Mesothelial cell of epicardium (in vitro differentiated cells): ENCODE data around the gene RPL23. TPM values are rescaled to one million over a fixed set of nuclear protein-coding genes. Genes with fewer than 3 reads are reported as not detected.
"Not testable (repeated sequence)": the region's sequence is repeated elsewhere in the genome, so short reads cannot be mapped to it uniquely, and the experiment has no call there.

Experiments used
- DNase-seq, 2 experiments: peaks; one replicate each; pipeline ENCODE4 v3.0.0; 2021; ENCODE audit warnings: low spot score in 2 of 2; ENCODE audit not compliant: unreplicated experiment in 2 of 2
- H3K27ac Mint-ChIP-seq: 2 replicates; pipeline ENCODE4 v1.8.0; 2021; ENCODE audit warnings: mixed read lengths
- H3K27me3 Mint-ChIP-seq: 2 replicates; pipeline ENCODE4 v1.8.0; 2021; ENCODE audit warnings: low read depth, mixed read lengths
- H3K36me3 Mint-ChIP-seq: 2 replicates; pipeline ENCODE4 v1.8.0; 2021; ENCODE audit warnings: mixed read lengths
- H3K4me1 Mint-ChIP-seq: 2 replicates; pipeline ENCODE4 v1.8.0; 2021; ENCODE audit warnings: mixed read lengths
- H3K4me3 Mint-ChIP-seq: 2 replicates; pipeline ENCODE4 v1.8.0; 2021; ENCODE audit warnings: mild to moderate bottlenecking, moderate library complexity, mixed read lengths
- H3K9me3 Mint-ChIP-seq: 2 replicates; pipeline ENCODE4 v1.8.0; 2021; ENCODE audit warnings: mixed read lengths
- CTCF ChIP-seq: fragments of 200-600 bp; sonication (generic); IDR thresholded peaks from one replicate; pipeline ENCODE4 v1.5.0; 2021; ENCODE audit warnings: antibody characterized with exemption; ENCODE audit not compliant: unreplicated experiment
- total RNA-seq: library from RNA; stranded (reverse); gene quantifications from 3 replicates; pipeline ENCODE4 v1.2.1, GENCODE V29; 2021

Gene RPL23
- total RNA-seq, 1 donor from 2014 or later: 1,597 TPM

GRCh38 chr17:38867968-38868816 is 14.7 kb upstream of the RPL23 start:
- peaks cover 30% of the 10 kb centered on the region for H3K4me1 Mint-ChIP-seq

GRCh38 chr17:38867179-38867967 is 13.9 kb upstream of the RPL23 start:
- H3K27me3 Mint-ChIP-seq: no peaks in the 10 kb centered on the region
- H3K36me3 Mint-ChIP-seq: no peaks in the 10 kb centered on the region
- peak overlapping the region; percentile 100 for H3K4me3 Mint-ChIP-seq
- H3K27ac Mint-ChIP-seq: peak overlapping the region; percentile 99
- no peaks in the 10 kb centered on the region for H3K9me3 Mint-ChIP-seq
- peaks cover 22% of the 10 kb centered on the region for H3K4me1 Mint-ChIP-seq
- peak; percentile 58 for TF ChIP-seq CTCF
- peak in 1 of 2 experiments; percentile 75 for DNase-seq

More at GRCh38 chr17:38867968-38868816, 14.7 kb upstream of the RPL23 start:
- Mint-ChIP-seq H3K36me3 (no peaks in the 10 kb centered on the region), H3K27ac (peak overlapping the region; percentile 99), H3K9me3 (no peaks in the 10 kb centered on the region), H3K27me3 (no peaks in the 10 kb centered on the region), H3K4me3 (peak overlapping the region; percentile 100)
- TF ChIP-seq CTCF: no peak
- no peak for DNase-seq

GRCh38 chr17:38864636-38865398 is 11.3 kb upstream of the RPL23 start:
- no peaks in the 10 kb centered on the region for H3K9me3 Mint-ChIP-seq
- no peak for TF ChIP-seq CTCF
- no peak for DNase-seq
- no peaks in the 10 kb centered on the region for H3K27me3 Mint-ChIP-seq
- H3K36me3 Mint-ChIP-seq: no peaks in the 10 kb centered on the region
- peaks cover 11% of the 10 kb centered on the region for H3K4me1 Mint-ChIP-seq
- H3K4me3 Mint-ChIP-seq: no peak overlapping the region
- H3K27ac Mint-ChIP-seq: no peak overlapping the region

- no peak overlapping the region for H3K4me3 Mint-ChIP-seq
- H3K27ac Mint-ChIP-seq: no peak overlapping the region
- TF ChIP-seq CTCF: no peak
- H3K27me3 Mint-ChIP-seq: no peaks in the 10 kb centered on the region
- H3K4me1 Mint-ChIP-seq: no peaks in the 10 kb centered on the region
- DNase-seq: no peak
- no peaks in the 10 kb centered on the region for H3K36me3 Mint-ChIP-seq
- H3K9me3 Mint-ChIP-seq: no peaks in the 10 kb centered on the region
Observed at GRCh38 chr17:38861399-38861843, 7.9 kb upstream of the RPL23 start.

GRCh38 chr17:38857271-38857670 is 3.8 kb upstream of the RPL23 start:
- Mint-ChIP-seq H3K4me1 (peaks cover 14% of the 10 kb centered on the region), H3K4me3 (no peak overlapping the region), H3K27me3 (no peaks in the 10 kb centered on the region), H3K27ac (no peak overlapping the region), H3K36me3 (peaks cover 5% of the 10 kb centered on the region), H3K9me3 (no peaks in the 10 kb centered on the region)
- DNase-seq: no peak
- no peak for TF ChIP-seq CTCF

- peaks cover 34% of the 10 kb centered on the region for H3K4me1 Mint-ChIP-seq
- not testable (repeated sequence) for DNase-seq, H3K4me3 Mint-ChIP-seq, H3K9me3 Mint-ChIP-seq, H3K27me3 Mint-ChIP-seq, H3K27ac Mint-ChIP-seq
- peaks cover 18% of the 10 kb centered on the region for H3K36me3 Mint-ChIP-seq
Observed at GRCh38 chr17:38855101-38855714, 1.7 kb upstream of the RPL23 start.
